ENCODE results near the gene KRT6A.

DNA sequence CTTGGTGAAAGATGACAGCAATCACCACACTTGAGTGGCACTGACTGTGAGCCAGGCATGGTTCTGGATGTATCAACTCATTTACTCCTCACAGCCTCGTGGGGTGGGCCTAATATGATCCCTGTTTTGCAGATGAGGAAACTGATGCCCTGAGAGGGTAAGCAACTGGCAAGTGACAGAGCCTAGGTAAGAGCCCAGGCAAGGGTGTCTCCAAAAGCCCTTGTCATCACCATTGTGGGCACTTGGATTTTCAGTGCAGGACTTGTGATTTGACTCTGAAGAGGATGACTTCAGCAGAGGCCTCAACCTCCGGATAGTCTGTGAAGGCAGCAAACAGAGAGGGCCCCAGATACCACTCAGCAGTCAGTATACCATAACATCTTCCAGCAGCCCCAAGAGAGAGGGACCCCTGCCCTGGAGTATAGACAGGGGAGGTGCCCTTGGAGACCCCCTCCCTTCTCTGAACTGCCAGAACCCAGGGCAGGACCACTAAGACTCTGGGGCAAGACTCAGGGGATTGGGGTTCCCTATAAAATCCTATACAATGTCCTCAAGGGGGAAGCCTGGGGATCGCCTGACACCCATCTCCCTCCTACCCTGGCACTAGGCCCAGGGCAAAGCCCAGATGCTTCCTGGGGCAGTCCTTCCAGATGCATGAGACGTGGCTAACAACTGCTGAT lies 34.2 kb upstream of the KRT6A start:
- TF ChIP-seq POLR2AphosphoS5 (IDR thresholded peaks at IDR 0.05; ENCODE audit: low read depth, low read length) (no peak), SIN3A (IDR thresholded peaks at IDR 0.05; ENCODE audit: borderline replicate concordance, insufficient read depth, low read length) (no peak), TAF1 (IDR thresholded peaks at IDR 0.05; ENCODE audit: borderline replicate concordance, insufficient read depth, low read length) (no peak)
- TF ChIP-seq, protein P1, sequence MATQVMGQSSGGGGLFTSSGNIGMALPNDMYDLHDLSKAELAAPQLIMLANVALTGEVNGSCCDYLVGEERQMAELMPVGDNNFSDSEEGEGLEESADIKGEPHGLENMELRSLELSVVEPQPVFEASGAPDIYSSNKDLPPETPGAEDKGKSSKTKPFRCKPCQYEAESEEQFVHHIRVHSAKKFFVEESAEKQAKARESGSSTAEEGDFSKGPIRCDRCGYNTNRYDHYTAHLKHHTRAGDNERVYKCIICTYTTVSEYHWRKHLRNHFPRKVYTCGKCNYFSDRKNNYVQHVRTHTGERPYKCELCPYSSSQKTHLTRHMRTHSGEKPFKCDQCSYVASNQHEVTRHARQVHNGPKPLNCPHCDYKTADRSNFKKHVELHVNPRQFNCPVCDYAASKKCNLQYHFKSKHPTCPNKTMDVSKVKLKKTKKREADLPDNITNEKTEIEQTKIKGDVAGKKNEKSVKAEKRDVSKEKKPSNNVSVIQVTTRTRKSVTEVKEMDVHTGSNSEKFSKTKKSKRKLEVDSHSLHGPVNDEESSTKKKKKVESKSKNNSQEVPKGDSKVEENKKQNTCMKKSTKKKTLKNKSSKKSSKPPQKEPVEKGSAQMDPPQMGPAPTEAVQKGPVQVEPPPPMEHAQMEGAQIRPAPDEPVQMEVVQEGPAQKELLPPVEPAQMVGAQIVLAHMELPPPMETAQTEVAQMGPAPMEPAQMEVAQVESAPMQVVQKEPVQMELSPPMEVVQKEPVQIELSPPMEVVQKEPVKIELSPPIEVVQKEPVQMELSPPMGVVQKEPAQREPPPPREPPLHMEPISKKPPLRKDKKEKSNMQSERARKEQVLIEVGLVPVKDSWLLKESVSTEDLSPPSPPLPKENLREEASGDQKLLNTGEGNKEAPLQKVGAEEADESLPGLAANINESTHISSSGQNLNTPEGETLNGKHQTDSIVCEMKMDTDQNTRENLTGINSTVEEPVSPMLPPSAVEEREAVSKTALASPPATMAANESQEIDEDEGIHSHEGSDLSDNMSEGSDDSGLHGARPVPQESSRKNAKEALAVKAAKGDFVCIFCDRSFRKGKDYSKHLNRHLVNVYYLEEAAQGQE (IDR thresholded peaks at IDR 0.05; ENCODE audit: insufficient read depth in 1 of 2, low read depth in 2 of 2, low read length in 2 of 2): no peak
